Mucosa of descending colon (tissue), 3 donors: ENCODE measurements around the gene DMRT1. TPM values are rescaled to one million over a fixed set of nuclear protein-coding genes. Genes with fewer than 3 reads are reported as not detected.

Source experiments
- ATAC-seq: fragments of 200-7000 bp; cut with Tn5 transposase; one replicate; pipeline ENCODE4 v1.9.1; 2020; ENCODE audit warnings: mild to moderate bottlenecking, moderate library complexity
- DNase-seq, 3 donors: peaks; one replicate each; pipeline ENCODE4 v3.0.0-alpha.2; 2020
- H3K36me3 ChIP-seq: fragments of 200-600 bp; one replicate; pipeline ENCODE4 v1.8.0; 2021; ENCODE audit warnings: low read depth, mild to moderate bottlenecking
- H3K4me1 ChIP-seq: fragments of 200-600 bp; one replicate; pipeline ENCODE4 v1.8.0; 2021; ENCODE audit warnings: low read depth, mild to moderate bottlenecking
- H3K4me3 ChIP-seq: fragments of 200-600 bp; one replicate; pipeline ENCODE4 v1.8.0; 2021; ENCODE audit warnings: mild to moderate bottlenecking
- H3K9me3 ChIP-seq: fragments of 200-600 bp; one replicate; pipeline ENCODE4 v1.8.0; 2021; ENCODE audit warnings: mild to moderate bottlenecking
- CTCF ChIP-seq: fragments of 200-600 bp; IDR thresholded peaks from one replicate; pipeline ENCODE4 v1.8.0; 2022; ENCODE audit warnings: antibody characterized with exemption, mild to moderate bottlenecking
- intact Hi-C, 2 donors: fragments of 100-400 bp; cut with DNase I in 1 of 2; cut with micrococcal nuclease in 1 of 2; formaldehyde crosslinking; loops; one replicate each; pipeline versions ENCODE4 v1.11.0 to v1.11.1; 2022; cut with DNase I, micrococcal nuclease
- total RNA-seq, 3 donors: library from RNA; stranded (reverse); fragmentation: NEBNext Ultra II Directional in 2 of 3; extraction: Animal tissue kit (Norgen Biotek cat#: 25700) in 2 of 3; gene quantifications; one replicate each; pipeline versions ENCODE4 v1.2.1 to v1.2.4, GENCODE V29; 2021 to 2023
- donor health status: DM: no; HTN: no; CAD: no; lungs with moderate emphysema.
- donor health status: DM: no; HTN: no; CAD: no.
- donor health status: DM: no; HTN: yes; CAD: no.

The DMRT1 gene
- total RNA-seq, 3 donors from 2014 or later = not detected

GRCh38 chr9:926976-927375 is 85.5 kb downstream of the DMRT1 start:
- ATAC-seq = no peak
- Histone ChIP-seq H3K4me3 (no peak overlapping the region), H3K9me3 (no peaks in the 10 kb centered on the region), H3K4me1 (no peaks in the 10 kb centered on the region), H3K36me3 (no peaks in the 10 kb centered on the region)
- TF ChIP-seq CTCF = no peak
- no peak for DNase-seq
- intact Hi-C loops = no loop called here

- DNase-seq (peak in 1 of 3 donors; percentile 25), ATAC-seq (peak; percentile 66)
- no peak overlapping the region for H3K4me3 ChIP-seq
- no peaks in the 10 kb centered on the region for H3K9me3 ChIP-seq
- H3K36me3 ChIP-seq = no peaks in the 10 kb centered on the region
- no peak for TF ChIP-seq CTCF
- intact Hi-C loops = no loop called here
- H3K4me1 ChIP-seq = no peaks in the 10 kb centered on the region
Measured at GRCh38 chr9:928363-929042, 87.0 kb downstream of the DMRT1 start.

DNA sequence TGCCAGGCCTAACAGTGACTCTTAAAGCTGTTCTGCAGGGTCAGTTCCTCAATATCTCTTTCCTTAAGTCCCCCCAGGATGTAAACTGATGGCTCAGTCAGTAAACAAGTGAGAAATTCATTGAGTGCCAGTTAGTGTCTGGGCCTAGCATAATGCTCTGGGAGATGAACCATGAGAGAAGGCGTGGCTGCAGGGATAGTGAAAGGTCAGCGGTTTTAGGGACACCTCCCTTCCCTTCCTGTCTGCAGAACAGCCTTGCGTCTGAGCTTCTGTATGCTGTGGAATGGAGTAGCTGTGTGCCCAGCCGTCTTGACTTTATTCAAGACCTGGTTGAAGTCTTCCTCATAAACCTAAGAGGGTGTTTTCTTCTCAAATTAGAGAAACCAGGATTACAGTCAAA is 88.2 kb downstream of the DMRT1 start:
- ATAC-seq (no peak), DNase-seq (no peak)
- Histone ChIP-seq H3K9me3 (no peaks in the 10 kb centered on the region), H3K4me1 (no peaks in the 10 kb centered on the region), H3K4me3 (no peak overlapping the region), H3K36me3 (no peaks in the 10 kb centered on the region)
- intact Hi-C loops = no loop called here
- TF ChIP-seq CTCF = no peak

GRCh38 chr9:933356-933755 is 91.9 kb downstream of the DMRT1 start:
- H3K36me3 ChIP-seq = no peaks in the 10 kb centered on the region
- no peaks in the 10 kb centered on the region for H3K4me1 ChIP-seq
- TF ChIP-seq CTCF = no peak
- no peaks in the 10 kb centered on the region for H3K9me3 ChIP-seq
- DNase-seq (no peak), ATAC-seq (no peak)
- H3K4me3 ChIP-seq = no peak overlapping the region
- intact Hi-C loops = no loop called here

GRCh38 chr9:935348-935965 is 94.0 kb downstream of the DMRT1 start:
- intact Hi-C loops = no loop called here
- peak in 1 of 3 donors; percentile 2 for DNase-seq
- Histone ChIP-seq H3K36me3 (no peaks in the 10 kb centered on the region), H3K4me1 (no peaks in the 10 kb centered on the region), H3K4me3 (no peak overlapping the region), H3K9me3 (no peaks in the 10 kb centered on the region)
- TF ChIP-seq CTCF = no peak
- no peak for ATAC-seq
